DOHH2 (cell line): ENCODE measurements around the gene TGFBR3L.
A peak's percentile ranks its signal among the peaks of the same experiment; 100 is the strongest.
"Not testable (repeated sequence)": the region's sequence is repeated elsewhere in the genome, so short reads cannot be mapped to it uniquely, and the experiment has no call there.

ENCODE experiments used
- H3F3A ChIP-seq: fragments of 200-600 bp; sonication (generic), shearing (Covaris generic); 2 replicates; pipeline ENCODE4 v1.6.0; 2016; ENCODE audit warnings: antibody characterized with exemption, mild to moderate bottlenecking; ENCODE audit not compliant: control insufficient read depth, insufficient read depth
- H3K27ac ChIP-seq: fragments of 200-600 bp; sonication (generic); 2 replicates; pipeline ENCODE4 v1.5.1; 2014; ENCODE audit warnings: low read depth, mild to moderate bottlenecking, low read length, moderate library complexity
- H3K27me3 ChIP-seq: fragments of 200-600 bp; sonication (generic); 2 replicates; pipeline ENCODE4 v1.6.1; 2014; ENCODE audit warnings: mild to moderate bottlenecking, low read length, mixed read lengths; ENCODE audit not compliant: control insufficient read depth
- H3K36me3 ChIP-seq: fragments of 200-600 bp; sonication (generic); 2 replicates; pipeline ENCODE4 v1.6.1; 2014; ENCODE audit warnings: mild to moderate bottlenecking, low read length, moderate library complexity, mixed read lengths; ENCODE audit not compliant: control insufficient read depth
- H3K4me1 ChIP-seq: fragments of 200-600 bp; sonication (generic); 2 replicates; pipeline ENCODE4 v1.6.1; 2014; ENCODE audit warnings: mild to moderate bottlenecking, low read length, mixed read lengths; ENCODE audit not compliant: control insufficient read depth
- H3K4me2 ChIP-seq: fragments of 200-600 bp; sonication (generic); 2 replicates; pipeline ENCODE4 v1.6.0; 2014; ENCODE audit warnings: mild to moderate bottlenecking, low read length, moderate library complexity
- H3K4me3 ChIP-seq: fragments of 200-600 bp; sonication (generic); 2 replicates; pipeline ENCODE4 v1.5.1; 2014; ENCODE audit warnings: mild to moderate bottlenecking, low read length, mixed read lengths
- H3K79me2 ChIP-seq: fragments of 200-600 bp; sonication (generic); 2 replicates; pipeline ENCODE4 v1.6.1; 2014; ENCODE audit warnings: mild to moderate bottlenecking, low read length, mixed read lengths; ENCODE audit not compliant: control insufficient read depth
- H3K9me2 ChIP-seq: fragments of 200-600 bp; sonication (generic); replicated peaks from 2 replicates; pipeline ENCODE4 v1.6.1; 2014; ENCODE audit warnings: mild to moderate bottlenecking, low read length, mixed read lengths; ENCODE audit not compliant: control insufficient read depth
- H3K9me3 ChIP-seq: fragments of 200-600 bp; sonication (generic); 2 replicates; pipeline ENCODE4 v1.6.1; 2014; ENCODE audit warnings: antibody characterized with exemption, low read length, mixed read lengths; ENCODE audit not compliant: control insufficient read depth, insufficient read depth
- H4K20me1 ChIP-seq: fragments of 200-600 bp; sonication (generic); 2 replicates; pipeline ENCODE4 v1.6.0; 2014; ENCODE audit warnings: low read depth, mild to moderate bottlenecking, antibody characterized with exemption, low read length, moderate library complexity; ENCODE audit not compliant: control insufficient read depth, insufficient read depth
- EZH2phosphoT487 ChIP-seq: fragments of 200-600 bp; sonication (generic); IDR thresholded peaks from 2 replicates; pipeline ENCODE4 v1.6.1; 2017; ENCODE audit warnings: borderline replicate concordance, mild to moderate bottlenecking, antibody characterized with exemption, low read length, moderate library complexity, mixed read lengths
- TF ChIP-seq, protein P1 (sequence below): fragments of 200-600 bp; sonication (generic); IDR thresholded peaks from one replicate; pipeline ENCODE4 v1.5.1; 2014; ENCODE audit warnings: antibody characterized with exemption, mild to moderate bottlenecking, low read depth, low read length; ENCODE audit not compliant: poor library complexity, severe bottlenecking

Gene TGFBR3L

DNA sequence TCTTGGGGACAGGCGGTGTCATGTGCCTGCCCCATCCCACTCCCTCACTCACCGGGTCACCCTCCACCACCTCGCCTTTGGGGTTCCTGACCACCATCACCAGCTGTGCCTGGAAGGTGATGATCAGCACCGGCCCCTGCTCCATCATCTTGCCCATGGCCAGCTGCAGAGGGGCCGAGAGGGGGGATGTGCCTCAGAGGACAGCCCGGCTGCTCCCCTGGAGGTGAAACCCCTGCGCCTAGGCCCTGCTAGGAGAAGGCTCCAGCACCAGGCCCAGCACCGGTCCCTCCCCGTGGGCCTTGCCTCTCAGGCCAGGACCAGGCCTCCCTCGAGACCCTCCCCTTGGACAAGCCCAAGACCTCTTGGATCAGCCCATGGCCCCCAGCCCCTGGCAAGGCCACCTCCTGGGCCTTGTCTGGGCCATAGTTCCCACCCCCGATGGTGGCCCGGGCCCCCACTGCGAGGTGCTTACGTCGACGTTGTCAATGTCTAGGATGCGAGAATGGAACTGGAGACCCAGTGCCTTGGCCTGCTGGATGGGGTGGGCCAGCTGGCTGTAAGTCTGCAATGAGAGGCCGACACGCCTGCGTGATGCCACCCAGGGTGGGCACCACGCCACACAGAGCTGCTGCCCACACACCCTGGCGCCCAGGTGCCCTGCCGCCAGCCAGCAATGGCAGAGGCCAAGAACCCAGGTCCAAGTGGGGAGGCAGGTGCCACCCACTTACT, 13.1 kb downstream of the TGFBR3L start:
- no peaks in the 10 kb centered on the region for H3K27me3 ChIP-seq
- peaks cover 38% of the 10 kb centered on the region for H3K36me3 ChIP-seq
- 0 out of 2 replicates have a peak, but pooled peaks cover 6% of the 10 kb centered on the region for H4K20me1 ChIP-seq
- H3K27ac ChIP-seq: no peak overlapping the region
- H3K9me3 ChIP-seq: no peaks in the 10 kb centered on the region
- no peak for TF ChIP-seq EZH2phosphoT487
- TF ChIP-seq, protein P1, sequence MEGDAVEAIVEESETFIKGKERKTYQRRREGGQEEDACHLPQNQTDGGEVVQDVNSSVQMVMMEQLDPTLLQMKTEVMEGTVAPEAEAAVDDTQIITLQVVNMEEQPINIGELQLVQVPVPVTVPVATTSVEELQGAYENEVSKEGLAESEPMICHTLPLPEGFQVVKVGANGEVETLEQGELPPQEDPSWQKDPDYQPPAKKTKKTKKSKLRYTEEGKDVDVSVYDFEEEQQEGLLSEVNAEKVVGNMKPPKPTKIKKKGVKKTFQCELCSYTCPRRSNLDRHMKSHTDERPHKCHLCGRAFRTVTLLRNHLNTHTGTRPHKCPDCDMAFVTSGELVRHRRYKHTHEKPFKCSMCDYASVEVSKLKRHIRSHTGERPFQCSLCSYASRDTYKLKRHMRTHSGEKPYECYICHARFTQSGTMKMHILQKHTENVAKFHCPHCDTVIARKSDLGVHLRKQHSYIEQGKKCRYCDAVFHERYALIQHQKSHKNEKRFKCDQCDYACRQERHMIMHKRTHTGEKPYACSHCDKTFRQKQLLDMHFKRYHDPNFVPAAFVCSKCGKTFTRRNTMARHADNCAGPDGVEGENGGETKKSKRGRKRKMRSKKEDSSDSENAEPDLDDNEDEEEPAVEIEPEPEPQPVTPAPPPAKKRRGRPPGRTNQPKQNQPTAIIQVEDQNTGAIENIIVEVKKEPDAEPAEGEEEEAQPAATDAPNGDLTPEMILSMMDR: no peak
- no peaks in the 10 kb centered on the region for H3K79me2 ChIP-seq
- H3K4me1 ChIP-seq: peaks cover 11% of the 10 kb centered on the region
- no peak overlapping the region for H3K4me2 ChIP-seq
- H3K9me2 ChIP-seq: no peaks in the 10 kb centered on the region
- peaks cover 12% of the 10 kb centered on the region; the same call in 1 of the 2 replicates for H3F3A ChIP-seq
- no peak overlapping the region for H3K4me3 ChIP-seq

DNA sequence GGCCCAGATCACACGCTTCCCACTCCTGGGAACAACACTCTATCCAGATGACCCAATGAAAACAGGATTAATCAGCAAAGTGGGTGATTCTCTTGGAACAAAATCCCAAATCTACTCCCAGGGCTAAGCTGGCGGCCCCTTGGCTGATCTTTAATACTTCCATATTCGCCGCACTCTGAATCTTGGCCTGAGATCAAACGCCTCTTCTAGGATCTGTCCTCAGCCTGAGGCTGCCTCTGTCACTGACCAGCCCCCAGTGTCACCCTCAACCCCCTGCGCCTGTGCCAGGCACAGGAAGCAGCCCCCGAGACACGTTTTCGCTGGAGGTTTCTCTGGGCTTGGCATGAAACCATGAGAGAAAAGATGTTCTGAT, 13.7 kb downstream of the TGFBR3L start:
- H3K27me3 ChIP-seq: no peaks in the 10 kb centered on the region
- H3K4me3 ChIP-seq: no peak overlapping the region
- H3K4me2 ChIP-seq: no peak overlapping the region
- peaks cover 11% of the 10 kb centered on the region for H3K4me1 ChIP-seq
- peaks cover 43% of the 10 kb centered on the region for H3K36me3 ChIP-seq
- H3K79me2 ChIP-seq: no peaks in the 10 kb centered on the region
- H3K27ac ChIP-seq: no peak overlapping the region
- H3K9me3 ChIP-seq: no peaks in the 10 kb centered on the region
- H3K9me2 ChIP-seq: no peaks in the 10 kb centered on the region
- 0 out of 2 replicates have a peak, but pooled peaks cover 6% of the 10 kb centered on the region for H4K20me1 ChIP-seq
- peaks cover 12% of the 10 kb centered on the region; the same call in 1 of the 2 replicates for H3F3A ChIP-seq
- no peak for TF ChIP-seq EZH2phosphoT487
- TF ChIP-seq, protein P1: no peak

GRCh38 chr19:7928741-7929701, 14.4 kb downstream of the TGFBR3L start:
- Histone ChIP-seq H3F3A (peaks cover 12% of the 10 kb centered on the region; the same call in 1 of the 2 replicates), H3K4me1 (peaks cover 11% of the 10 kb centered on the region), H3K4me3 (no peak overlapping the region), H3K36me3 (peaks cover 50% of the 10 kb centered on the region), H3K27me3 (no peaks in the 10 kb centered on the region), H3K79me2 (no peaks in the 10 kb centered on the region), H3K4me2 (no peak overlapping the region), H3K27ac (no peak overlapping the region), H3K9me2 (no peaks in the 10 kb centered on the region), H3K9me3 (no peaks in the 10 kb centered on the region), H4K20me1 (0 out of 2 replicates have a peak, but pooled peaks cover 6% of the 10 kb centered on the region)
- TF ChIP-seq EZH2phosphoT487: no peak
- TF ChIP-seq, protein P1: peak; percentile 66

- H3K4me2 ChIP-seq, H3K9me3 ChIP-seq, H3K79me2 ChIP-seq, H3K4me3 ChIP-seq, H3K27ac ChIP-seq, H4K20me1 ChIP-seq, H3K27me3 ChIP-seq, H3K9me2 ChIP-seq: not testable (repeated sequence)
- H3K36me3 ChIP-seq: peaks cover 59% of the 10 kb centered on the region
- H3K4me1 ChIP-seq: peaks cover 11% of the 10 kb centered on the region
- H3F3A ChIP-seq: peaks cover 12% of the 10 kb centered on the region; the same call in 1 of the 2 replicates
Observed at GRCh38 chr19:7930030-7930429, 15.4 kb downstream of the TGFBR3L start.
